GM20431 (cell line): ENCODE data around the gene STX11.
"Not testable (repeated sequence)": the region's sequence is repeated elsewhere in the genome, so short reads cannot be mapped to it uniquely, and the experiment has no call there.

Source experiments
- in situ Hi-C: fragments of 300-500 bp; cut with MseI, MboI; formaldehyde crosslinking; loops from one replicate; pipeline ENCODE4 v1.15.0; 2020; ENCODE audit warnings: low sequenced_read_pairs; ENCODE audit not compliant: unreplicated experiment

The STX11 gene

DNA sequence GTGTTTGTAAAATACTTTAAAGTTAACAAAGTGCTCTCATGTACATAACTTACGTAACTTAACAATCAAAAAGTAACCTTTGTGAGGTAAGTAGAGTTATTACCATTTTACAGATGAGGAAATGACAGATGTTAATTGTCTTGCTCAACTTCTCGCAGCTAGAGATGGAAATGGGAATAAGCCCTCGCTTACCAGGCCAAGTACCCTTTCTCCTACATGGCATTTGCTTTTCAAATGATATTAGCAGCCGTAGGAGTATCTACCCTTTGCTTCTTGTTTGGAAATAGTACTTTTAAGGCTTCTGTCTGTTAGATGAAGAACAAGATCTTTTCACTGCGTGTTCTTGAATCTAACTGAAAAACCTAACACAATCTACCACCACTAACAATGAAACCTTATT lies 15.5 kb downstream of the STX11 start:
- in situ Hi-C loops, result no loop called here

DNA sequence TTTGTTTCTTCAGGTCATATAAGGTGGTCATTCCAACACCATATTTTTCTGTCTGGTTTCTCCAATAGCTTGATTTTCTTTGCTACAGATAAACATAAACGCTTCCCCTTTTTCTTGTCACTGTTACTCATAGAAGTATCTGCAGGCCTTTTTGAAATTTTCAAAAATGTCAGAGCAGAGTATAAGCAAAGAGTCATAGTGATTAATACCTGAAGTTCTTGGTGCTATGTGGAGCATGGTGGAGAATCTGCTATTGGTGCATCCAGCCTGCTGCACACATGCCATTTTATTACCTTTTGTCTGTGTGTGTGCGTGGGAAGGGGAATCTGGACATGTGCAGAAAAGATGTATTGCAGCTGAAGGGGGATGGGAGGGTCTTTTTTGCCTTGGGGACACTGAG lies 19.7 kb downstream of the STX11 start:
- in situ Hi-C loops, result no loop called here

DNA sequence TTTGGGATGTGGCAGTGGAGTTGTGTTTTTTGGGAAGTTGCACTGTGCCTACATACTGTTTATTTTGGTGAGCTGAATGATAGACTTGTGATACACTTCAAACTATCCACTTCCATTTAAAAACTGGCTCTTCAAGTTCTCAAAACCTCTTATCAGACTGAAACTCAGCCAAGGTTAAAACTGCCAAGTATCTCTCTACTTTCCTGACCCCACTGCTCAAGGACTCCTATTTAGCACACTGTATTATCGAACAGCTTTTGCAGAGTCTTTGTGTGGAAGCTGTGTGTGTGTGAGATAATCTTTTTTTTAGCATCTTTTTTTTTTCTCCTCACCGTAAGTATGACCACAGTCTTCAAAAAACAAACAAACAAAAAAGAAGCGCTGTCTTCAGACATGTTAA lies 21.1 kb downstream of the STX11 start:
- in situ Hi-C loops, result no loop called here

DNA sequence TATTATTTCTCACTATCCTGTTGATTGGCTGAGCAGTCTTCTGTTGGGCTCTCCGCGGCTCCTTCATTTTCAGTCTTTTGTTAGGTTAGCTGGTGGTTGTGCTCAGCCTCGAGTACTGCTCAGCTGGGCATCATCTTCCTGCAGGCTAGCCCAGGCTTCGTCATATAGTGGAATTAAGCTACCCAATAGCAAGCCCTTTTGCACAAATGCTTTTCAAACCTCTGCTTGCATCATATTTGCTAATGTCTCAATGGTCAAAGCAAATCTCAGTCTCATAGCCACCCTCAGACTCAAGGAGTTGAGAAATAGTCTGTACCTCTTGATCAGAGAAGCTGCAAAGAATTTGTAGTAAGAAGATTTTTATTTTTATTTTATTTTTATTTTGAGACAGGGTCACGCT lies 23.7 kb downstream of the STX11 start:
- in situ Hi-C loops, result no loop called here

DNA sequence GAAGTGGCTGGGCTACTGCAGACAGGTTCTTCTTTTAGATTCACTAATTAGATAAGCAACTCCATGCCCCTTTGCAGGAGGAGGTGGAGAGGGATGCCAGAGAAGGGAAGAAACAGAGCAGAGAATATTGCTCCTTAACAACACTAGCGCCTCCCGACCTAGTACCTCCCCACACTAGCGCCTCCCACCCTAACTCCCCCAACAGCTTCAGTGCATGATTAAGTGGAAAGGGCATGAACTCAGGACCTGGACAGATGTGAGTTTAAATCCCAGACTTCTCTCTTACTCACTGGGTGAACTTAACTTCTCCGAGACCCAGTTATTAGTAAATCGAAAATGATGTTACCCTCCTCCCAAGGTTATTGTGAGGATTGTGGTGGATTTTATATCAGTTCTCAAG lies 25.7 kb downstream of the STX11 start:
- in situ Hi-C loops, result no loop called here

DNA sequence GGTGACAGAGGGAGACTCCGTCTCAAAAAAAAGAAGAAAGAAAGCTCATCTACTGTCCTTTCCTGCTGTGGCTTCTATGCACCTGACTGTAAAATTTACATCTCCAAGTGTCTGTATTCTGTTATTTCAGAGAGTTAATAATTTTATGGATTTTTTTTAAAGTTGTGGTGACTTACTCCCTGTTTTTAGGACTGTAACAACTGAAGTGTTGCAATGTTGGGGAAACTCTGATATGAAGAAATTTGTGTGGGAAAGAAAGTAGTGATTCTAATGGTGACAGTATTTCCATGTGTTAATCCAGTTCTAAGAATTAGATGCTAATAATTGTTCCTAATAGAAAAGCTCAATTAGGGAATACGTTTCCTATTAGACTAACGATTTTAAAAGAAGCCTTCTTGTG lies 27.4 kb downstream of the STX11 start:
- in situ Hi-C loops, result no loop called here

DNA sequence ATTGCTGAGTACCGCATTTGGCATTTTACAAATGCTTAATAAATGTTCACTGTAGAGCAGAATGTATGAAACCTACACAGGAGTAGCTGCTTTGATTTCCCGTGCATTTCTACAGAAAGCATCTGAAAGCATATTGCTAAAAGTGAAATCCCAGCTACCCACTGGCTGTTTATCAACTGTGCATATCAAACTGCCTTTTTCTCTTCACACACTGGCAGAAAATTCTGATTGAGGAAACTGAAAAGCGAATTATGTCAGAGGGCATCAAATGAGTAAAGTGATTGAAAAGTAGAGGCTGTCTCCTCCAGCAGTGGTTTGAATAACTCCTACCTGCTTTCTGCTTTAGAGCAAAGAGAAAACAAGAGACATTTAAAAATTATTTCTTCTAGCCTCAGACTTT lies 28.0 kb downstream of the STX11 start:
- in situ Hi-C loops, result no loop called here

DNA sequence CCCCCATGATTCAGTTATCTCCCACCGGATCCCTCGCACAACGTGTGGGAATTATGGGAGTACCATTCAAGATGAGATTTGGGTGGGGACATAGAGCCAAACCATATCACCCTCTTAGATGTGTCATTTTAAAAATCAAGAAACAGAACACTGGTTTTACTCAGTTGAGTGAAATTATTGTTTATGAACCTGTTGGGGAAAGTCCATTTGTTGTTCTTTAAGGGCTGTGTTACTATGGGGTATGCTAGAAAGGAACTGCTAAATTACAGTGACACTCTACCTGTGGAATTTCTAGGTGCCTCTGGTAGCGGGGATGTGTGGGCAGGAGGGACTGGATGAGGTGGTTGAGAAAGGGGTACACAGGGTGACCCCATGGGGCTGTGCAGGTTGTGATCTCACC lies 28.9 kb downstream of the STX11 start:
- in situ Hi-C loops, result no loop called here

DNA sequence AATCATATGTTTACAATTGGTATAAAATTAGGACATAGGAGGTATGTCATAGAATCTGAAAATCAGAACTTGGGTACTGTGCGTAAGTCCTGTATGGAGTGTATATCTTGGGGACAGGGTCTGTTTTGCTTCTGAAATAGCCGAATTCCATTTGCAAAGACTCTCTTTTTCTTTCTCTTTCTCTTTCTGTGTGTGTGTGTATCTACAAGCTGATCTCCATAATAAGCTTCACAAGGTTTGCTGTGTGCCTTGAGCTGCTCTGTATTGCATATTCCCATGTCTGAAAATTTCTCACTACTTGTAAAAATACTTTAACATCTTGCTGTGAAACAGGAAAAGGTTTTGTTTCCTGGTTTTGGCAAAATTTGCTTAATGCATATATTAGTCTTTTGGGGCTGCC lies 29.5 kb downstream of the STX11 start:
- in situ Hi-C loops, result no loop called here

DNA sequence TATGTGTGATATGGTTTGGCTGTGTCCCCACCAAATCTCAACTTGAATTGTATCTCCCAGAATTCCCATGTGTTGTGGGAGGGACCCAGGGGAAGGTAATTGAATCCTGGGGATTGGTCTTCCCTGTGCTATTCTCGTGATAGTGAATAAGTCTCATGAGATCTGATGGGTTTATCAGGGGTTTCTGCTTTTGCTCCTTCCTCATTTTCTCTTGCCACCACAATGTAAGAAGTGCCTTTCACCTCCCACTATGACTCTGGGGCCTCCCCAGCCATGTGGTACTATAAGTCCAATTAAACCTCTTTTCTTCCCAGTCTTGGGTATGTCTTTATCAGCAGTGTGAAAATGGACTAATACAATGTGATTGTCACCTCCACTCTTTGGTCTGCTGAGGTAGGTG lies 30.0 kb downstream of the STX11 start:
- in situ Hi-C loops, result not testable (repeated sequence)

DNA sequence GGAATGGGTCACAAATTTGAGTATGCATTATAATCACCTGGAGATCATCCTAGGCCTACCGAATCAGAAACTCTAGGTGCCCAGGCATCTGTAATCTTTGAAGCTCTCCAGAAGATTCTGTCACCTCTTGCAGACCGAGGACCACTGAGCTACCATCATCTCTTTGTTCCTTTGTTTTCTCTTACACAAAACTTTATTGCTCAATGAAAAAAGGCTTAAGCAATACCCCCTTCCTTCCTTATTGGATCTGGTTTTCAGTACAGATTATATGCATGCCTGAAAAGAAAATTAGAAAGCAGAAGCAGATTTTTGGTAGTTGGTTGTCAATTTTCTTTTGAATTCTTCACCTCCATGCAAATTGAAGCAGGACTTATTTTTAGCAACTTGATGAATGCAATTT lies 31.3 kb downstream of the STX11 start:
- in situ Hi-C loops, result no loop called here

DNA sequence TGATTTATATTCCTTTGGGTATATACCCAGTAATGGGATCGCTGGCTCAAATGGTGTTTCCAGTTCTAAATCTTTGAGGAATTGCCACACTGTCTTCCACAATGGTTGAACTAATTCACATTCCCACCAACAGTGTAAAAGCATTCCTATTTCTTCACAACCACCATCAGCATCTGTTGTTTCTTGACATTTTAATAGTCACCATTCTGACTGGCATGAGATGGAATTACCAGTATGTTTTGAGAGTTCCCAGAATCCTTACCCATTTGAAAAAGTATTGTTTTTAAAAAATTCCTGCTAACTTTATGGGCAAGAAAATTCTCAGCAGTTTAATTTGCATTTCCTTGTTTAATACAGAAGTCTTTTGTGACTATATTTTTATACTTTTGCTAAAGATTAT lies 33.9 kb downstream of the STX11 start:
- in situ Hi-C loops, result not testable (repeated sequence)

DNA sequence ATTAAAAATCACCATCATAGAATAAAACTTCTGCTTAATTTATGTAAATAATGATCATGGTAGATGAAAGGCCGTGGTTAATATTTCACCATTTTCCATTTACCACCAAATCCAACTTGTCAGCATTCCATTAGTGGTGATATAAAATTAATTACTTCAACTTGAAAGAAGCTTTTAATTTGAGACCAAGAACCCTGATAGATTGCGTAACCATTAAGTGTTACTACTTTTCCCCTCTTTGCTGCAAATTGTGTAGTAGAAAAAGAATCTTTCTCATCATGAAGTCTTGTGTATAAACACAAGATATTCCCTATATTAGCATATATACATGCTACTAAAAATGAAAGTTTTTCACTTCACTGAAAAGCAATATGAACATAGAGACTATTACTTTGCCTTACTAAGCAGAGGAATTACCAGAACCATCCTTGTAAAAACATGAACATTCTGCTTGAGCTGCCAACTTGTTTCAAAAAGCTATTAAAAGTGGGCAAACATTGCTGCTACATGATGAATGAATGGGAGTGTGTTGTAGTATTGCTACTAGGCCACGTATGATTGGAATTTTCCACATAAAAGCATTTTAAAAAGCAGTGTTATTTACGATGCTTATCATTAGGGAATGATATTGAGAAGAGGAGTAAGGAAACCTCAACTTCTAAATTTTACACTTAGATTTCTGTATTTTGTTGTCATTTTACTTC lies 35.0 kb downstream of the STX11 start:
- in situ Hi-C loops, result no loop called here

DNA sequence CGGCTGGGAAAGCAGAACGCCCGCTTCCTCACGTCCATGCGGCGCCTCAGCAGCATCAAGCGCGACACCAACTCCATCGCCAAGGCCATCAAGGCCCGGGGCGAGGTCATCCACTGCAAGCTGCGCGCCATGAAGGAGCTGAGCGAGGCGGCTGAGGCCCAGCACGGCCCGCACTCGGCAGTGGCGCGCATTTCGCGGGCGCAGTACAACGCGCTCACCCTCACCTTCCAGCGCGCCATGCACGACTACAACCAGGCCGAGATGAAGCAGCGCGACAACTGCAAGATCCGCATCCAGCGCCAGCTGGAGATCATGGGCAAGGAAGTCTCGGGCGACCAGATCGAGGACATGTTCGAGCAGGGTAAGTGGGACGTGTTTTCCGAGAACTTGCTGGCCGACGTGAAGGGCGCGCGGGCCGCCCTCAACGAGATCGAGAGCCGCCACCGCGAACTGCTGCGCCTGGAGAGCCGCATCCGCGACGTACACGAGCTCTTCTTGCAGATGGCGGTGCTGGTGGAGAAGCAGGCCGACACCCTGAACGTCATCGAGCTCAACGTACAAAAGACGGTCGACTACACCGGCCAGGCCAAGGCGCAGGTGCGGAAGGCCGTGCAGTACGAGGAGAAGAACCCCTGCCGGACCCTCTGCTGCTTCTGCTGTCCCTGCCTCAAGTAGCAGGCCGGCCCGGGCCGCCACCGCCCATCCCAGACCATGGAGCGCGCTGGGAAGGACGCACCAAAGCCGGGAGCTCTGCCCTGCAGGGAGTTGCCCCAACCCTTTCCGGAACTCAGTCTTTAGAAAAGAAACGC lies 36.7 kb downstream of the STX11 start:
- in situ Hi-C loops, result no loop called here

DNA sequence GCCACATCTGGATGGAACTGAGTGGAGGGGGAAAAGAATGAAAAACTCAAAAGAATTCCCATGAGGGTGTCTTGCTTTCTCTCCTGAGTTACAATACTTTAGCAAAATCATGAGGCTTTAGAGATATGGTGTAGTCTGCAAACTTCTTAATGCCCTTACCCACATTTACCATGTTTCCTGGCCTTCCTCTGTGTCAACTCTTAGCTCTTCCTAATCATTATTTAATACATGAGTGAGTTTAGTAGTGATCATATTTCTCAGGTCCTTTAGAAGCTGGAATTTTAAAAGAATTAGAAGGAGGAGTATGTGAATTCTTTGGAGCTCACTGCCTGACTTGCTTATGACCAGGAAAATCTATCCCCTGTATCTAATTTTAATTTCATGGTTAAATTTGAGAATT lies 39.0 kb downstream of the STX11 start:
- in situ Hi-C loops, result no loop called here

DNA sequence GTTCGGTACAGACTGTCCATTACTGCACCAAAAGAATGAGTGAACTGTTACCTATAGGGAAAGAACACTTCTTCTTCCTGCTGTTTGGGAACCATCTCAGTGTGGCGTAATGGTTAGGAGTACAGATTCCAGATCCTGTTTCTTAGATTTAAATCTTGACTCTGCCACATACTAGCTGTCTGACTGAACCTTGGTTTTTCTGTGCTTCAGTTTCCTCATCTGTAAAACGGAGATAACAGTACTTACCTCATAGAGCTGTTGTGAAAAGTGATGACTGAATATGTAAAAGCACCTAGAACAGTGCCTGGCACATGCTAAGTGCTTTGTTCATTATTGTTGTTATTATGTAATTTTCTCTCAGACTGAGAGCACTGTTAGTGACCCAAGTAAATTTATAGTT lies 39.8 kb downstream of the STX11 start:
- in situ Hi-C loops, result no loop called here

DNA sequence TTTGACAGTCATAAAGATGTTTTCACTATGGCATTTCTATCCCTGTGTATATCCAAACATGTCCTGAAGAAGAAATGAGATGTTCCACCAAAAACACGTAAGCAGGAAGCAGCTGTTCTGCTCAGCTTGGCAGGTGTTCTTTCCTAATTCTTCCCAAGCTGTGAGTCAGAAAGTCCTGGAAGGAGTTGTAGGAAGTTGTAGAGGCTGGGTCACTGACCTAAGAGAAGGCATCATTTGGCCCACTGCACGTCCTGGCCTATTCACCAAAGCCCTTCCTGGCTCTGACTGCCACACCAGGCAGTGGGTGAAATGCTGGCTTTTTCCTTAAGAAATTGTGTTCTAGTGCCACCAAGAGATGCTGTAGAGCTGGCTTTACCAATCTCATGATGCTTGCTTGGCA lies 40.3 kb downstream of the STX11 start:
- in situ Hi-C loops, result no loop called here

DNA sequence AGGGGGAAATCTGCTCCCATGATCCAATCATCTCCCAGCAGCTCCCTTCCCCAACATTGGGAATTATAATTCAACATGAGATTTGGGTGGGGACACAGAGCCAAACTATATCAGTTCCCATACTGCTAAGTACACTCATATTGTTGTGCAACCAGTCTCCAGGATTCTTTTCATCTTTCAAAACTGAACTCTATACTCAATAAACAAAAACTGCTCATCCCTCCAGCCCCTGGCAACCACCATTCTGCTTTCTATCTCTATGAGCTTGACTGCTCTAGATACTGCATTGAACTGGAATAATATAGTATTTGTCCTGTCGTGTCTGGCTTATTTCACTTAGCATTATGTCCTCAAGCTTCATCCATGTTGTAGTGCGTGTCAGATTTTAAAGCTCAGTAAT lies 42.9 kb downstream of the STX11 start:
- in situ Hi-C loops, result no loop called here

DNA sequence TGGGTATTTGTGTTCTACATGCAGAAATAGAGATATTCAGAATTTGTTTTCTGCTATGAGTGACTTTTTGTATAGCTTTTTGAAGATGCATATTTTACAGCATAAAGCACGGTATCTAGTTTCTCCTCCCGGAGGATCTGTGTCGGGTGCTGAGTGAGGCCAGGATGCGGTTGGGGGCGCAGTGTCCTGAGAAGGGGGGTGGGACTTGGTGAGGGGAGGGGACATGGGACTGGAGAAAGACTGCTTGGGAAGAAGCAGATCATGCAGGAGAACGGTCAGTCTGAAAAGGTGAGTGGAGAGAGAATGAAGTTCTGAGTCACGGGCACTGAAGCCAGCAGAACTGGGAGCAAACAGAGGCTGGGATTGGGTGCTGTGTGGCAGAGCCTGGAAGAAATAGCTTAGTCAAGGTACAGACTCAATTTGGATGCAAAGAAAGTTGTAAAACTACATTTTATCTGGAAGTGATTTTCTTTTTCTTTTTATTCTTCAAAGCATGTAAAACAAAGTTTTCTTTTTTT lies 44.0 kb downstream of the STX11 start:
- in situ Hi-C loops, result no loop called here

DNA sequence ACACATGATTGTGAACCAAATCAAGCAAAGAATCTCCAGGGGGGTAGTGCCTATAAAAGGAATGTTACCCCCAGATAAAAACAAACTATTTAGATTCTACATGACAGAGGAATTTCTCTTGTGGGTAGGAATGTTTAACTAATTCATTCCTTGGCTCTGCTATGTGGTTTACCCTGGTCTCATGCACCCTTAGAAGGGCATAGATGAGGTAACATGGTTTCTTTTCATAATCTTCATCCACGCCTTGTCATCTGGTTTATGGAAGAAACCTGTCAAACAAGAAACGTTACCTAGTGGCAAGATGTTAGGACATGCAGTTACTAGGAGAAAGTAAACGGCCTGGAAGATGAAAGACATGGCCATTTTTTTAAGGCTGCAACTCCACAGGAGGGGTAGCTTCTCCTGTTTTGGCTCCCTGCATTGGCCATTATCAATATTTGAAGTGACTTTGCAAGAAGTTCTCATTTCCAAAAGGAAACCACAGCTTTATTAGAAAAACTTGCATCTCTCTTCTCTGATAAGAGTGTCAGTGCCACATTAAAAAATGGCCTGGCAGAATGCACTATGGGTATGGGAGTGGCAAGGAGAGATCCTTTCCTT lies 45.5 kb downstream of the STX11 start:
- in situ Hi-C loops, result no loop called here

DNA sequence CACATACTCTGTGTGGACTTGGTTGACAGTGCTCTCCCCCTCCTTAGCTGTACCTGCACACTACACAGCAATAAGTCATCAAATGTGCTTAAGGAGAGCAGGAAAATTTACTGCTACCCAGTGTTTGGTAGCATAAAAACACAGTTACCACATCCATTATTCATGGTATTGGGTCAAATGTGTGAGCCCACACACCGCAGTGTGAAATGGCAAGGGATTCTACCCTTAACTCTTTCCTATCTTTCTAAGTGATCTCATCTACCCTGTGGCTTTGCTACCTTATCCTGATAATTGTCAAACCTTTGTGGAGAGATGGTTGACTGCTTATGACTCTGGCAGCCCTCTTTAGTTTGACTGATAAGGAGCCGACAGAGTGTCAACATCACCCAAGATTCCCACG lies 47.6 kb downstream of the STX11 start:
- in situ Hi-C loops, result no loop called here
